ENCODE results near the gene RNF146. TPM values are rescaled to one million over a fixed set of nuclear protein-coding genes. Genes with fewer than 3 reads are reported as not detected.
A peak's percentile ranks its signal among the peaks of the same experiment; 100 is the strongest.

Gene RNF146
- total RNA-seq, 1 donor from 2014 or later = 20.5 TPM

GRCh38 chr6:127266892-127267645 lies 405 bp downstream of the RNF146 start:
- H3K4me1 Mint-ChIP-seq (ENCODE audit: low read depth) = peaks cover 45% of the 10 kb centered on the region
- no peaks in the 10 kb centered on the region for H3K9me3 Mint-ChIP-seq
- peaks cover 6% of the 10 kb centered on the region for H3K36me3 Mint-ChIP-seq (ENCODE audit: low read depth)
- H3K27ac Mint-ChIP-seq = peak overlapping the region; percentile 100
- H3K4me3 Mint-ChIP-seq = peak overlapping the region; percentile 100
- intact Hi-C loops (cut with micrococcal nuclease) = loop anchor here (1.0 to 10.0 kb wide), 10 partner anchors 23 to 1475 kb away; partner anchors contain the start of genes ECHDC1, NCOA7 and PTPRK
- H3K27me3 Mint-ChIP-seq (ENCODE audit: insufficient read depth) = peaks cover 8% of the 10 kb centered on the region
- peak; percentile 37 for DNase-seq (ENCODE audit: low spot score)

DNA sequence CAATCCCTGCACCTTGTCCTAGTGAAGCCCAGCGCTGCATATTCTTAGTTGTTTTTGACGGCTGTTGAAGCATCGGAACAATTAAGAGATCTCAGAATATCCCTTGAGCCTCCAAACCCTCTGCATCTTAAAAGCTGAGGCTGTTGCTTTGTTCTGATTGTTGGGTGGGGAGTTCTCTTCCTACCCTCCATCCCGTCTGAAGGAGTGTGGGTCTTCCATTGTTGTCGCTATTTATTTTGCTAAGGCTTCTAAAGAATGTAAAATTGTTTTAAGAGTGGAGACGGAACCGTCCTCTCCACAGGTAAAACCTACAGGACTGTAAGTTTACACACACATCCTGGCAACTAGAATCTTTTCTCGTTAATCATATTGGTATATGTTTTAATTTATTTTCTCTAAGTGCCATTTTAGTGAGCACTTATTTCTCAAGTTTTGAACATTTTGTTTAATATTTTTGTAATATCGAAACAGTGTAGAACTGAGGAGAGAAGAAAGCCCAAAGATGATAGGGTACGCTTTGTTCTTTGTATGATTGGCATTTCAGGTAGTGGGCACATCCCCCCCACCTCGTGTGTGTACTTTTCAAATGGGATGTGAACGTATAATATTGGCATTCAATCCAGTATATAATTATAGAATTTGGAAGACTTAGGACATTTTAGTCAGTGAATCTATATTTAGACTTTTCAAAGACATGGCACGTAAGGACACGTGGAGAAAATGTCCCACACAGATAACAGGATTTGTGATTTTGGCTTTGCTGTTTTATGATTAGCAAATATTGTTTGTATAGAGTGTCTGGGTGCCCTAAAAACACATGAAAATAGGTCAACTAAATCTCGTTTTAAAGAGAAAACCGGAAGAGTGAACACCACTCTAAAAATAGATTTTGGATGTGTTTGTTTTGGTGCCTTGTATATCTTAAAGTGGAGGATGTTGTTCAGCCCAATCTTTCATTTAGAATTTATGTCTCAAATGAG lies 1.3 kb downstream of the RNF146 start:
- peaks cover 6% of the 10 kb centered on the region for H3K27me3 Mint-ChIP-seq (ENCODE audit: insufficient read depth)
- peaks cover 6% of the 10 kb centered on the region for H3K36me3 Mint-ChIP-seq (ENCODE audit: low read depth)
- intact Hi-C loops (cut with micrococcal nuclease) = loop anchor here (5.0 to 10.0 kb wide), 4 partner anchors 146 to 1476 kb away; partner anchors contain the start of genes NCOA7 and PTPRK
- peak overlapping the region; percentile 100 for H3K27ac Mint-ChIP-seq
- no peaks in the 10 kb centered on the region for H3K9me3 Mint-ChIP-seq
- H3K4me3 Mint-ChIP-seq = peak overlapping the region; percentile 100
- DNase-seq (ENCODE audit: low spot score) = no peak
- H3K4me1 Mint-ChIP-seq (ENCODE audit: low read depth) = peaks cover 48% of the 10 kb centered on the region

DNA sequence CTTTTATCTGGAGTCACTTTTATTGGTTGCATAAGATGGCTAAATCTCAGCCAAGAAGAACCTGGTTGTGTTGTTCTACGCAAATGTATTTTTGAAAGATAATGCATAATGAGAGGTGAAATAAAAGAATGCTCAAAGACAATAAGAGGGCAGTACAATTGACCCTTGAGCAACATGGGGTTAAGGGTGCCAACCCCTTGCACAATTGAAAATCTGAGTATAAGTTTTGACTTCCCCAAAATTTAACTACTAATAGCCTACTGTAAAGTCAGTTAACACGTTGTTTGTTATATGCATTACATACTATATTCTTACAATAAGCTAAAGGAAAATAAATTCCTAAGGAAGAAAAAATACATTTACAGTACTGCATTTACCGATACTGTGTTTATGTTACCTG lies 5.9 kb downstream of the RNF146 start:
- peaks cover 4% of the 10 kb centered on the region for H3K36me3 Mint-ChIP-seq (ENCODE audit: low read depth)
- H3K27me3 Mint-ChIP-seq (ENCODE audit: insufficient read depth) = no peaks in the 10 kb centered on the region
- no peak for DNase-seq (ENCODE audit: low spot score)
- intact Hi-C loops (cut with micrococcal nuclease) = no loop called here
- no peak overlapping the region for H3K4me3 Mint-ChIP-seq
- H3K4me1 Mint-ChIP-seq (ENCODE audit: low read depth) = peaks cover 35% of the 10 kb centered on the region
- H3K27ac Mint-ChIP-seq = no peak overlapping the region
- no peaks in the 10 kb centered on the region for H3K9me3 Mint-ChIP-seq

DNA sequence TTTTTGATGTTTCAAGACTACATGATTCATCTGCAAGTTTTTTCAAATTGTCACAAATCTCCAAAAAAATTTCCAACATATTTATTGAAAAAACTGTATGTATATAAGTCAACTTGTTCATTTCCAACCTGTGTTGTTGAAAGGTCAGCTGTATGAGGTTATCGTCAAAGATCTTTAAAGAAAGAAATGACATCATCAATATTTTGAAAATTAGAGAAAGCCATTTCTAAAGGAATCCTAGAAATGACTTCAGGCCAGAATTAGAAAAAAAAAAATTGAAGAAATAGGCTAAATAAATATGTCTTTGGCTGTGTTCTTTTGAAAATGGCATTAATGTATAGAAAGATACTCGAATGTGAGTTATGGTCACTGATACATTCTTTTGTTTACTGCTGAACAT lies 6.8 kb downstream of the RNF146 start:
- intact Hi-C loops (cut with micrococcal nuclease) = no loop called here
- no peaks in the 10 kb centered on the region for H3K9me3 Mint-ChIP-seq
- H3K36me3 Mint-ChIP-seq (ENCODE audit: low read depth) = peaks cover 4% of the 10 kb centered on the region
- no peak overlapping the region for H3K27ac Mint-ChIP-seq
- no peak overlapping the region for H3K4me3 Mint-ChIP-seq
- no peak for DNase-seq (ENCODE audit: low spot score)
- H3K27me3 Mint-ChIP-seq (ENCODE audit: insufficient read depth) = no peaks in the 10 kb centered on the region
- H3K4me1 Mint-ChIP-seq (ENCODE audit: low read depth) = peaks cover 26% of the 10 kb centered on the region

- peaks cover 7% of the 10 kb centered on the region for H3K4me1 Mint-ChIP-seq (ENCODE audit: low read depth)
- no peaks in the 10 kb centered on the region for H3K9me3 Mint-ChIP-seq
- H3K36me3 Mint-ChIP-seq (ENCODE audit: low read depth) = peaks cover 5% of the 10 kb centered on the region
- intact Hi-C loops (cut with micrococcal nuclease) = no loop called here
- no peaks in the 10 kb centered on the region for H3K27me3 Mint-ChIP-seq (ENCODE audit: insufficient read depth)
- H3K4me3 Mint-ChIP-seq = no peak overlapping the region
- DNase-seq (ENCODE audit: low spot score) = no peak
- H3K27ac Mint-ChIP-seq = no peak overlapping the region
Observed at GRCh38 chr6:127276331-127276730, 9.7 kb downstream of the RNF146 start.

GRCh38 chr6:127277878-127278843 lies 11.5 kb downstream of the RNF146 start:
- Mint-ChIP-seq H3K9me3 (no peaks in the 10 kb centered on the region), H3K27me3 (ENCODE audit: insufficient read depth) (no peaks in the 10 kb centered on the region), H3K4me3 (no peak overlapping the region), H3K4me1 (ENCODE audit: low read depth) (no peaks in the 10 kb centered on the region), H3K36me3 (ENCODE audit: low read depth) (peaks cover 18% of the 10 kb centered on the region), H3K27ac (no peak overlapping the region)
- no peak for DNase-seq (ENCODE audit: low spot score)
- intact Hi-C loops (cut with micrococcal nuclease) = no loop called here

- Mint-ChIP-seq H3K36me3 (ENCODE audit: low read depth) (peaks cover 26% of the 10 kb centered on the region), H3K9me3 (no peaks in the 10 kb centered on the region), H3K27me3 (ENCODE audit: insufficient read depth) (no peaks in the 10 kb centered on the region), H3K27ac (no peak overlapping the region), H3K4me3 (no peak overlapping the region), H3K4me1 (ENCODE audit: low read depth) (no peaks in the 10 kb centered on the region)
- DNase-seq (ENCODE audit: low spot score) = no peak
- intact Hi-C loops (cut with micrococcal nuclease) = no loop called here
Observed at GRCh38 chr6:127279815-127280214, 13.2 kb downstream of the RNF146 start.

DNA sequence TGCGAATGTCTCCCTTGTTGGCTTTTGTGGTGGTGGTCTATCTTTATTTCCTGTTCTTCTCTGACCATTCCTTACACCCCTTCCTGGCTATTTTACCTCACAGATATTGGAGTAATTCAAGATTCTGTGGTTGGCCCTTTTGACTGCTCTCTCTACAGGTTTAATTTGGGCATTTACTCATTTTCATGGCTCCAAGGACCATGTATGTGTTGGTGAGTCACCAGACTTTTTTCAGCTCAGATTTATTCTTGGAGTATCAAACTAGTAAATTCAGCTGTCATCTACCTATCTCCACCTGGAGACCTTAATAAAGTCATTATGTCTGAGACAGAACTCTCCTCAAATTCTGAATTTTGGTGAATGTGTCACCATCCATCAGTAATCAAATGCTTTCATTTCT lies 15.5 kb downstream of the RNF146 start:
- Mint-ChIP-seq H3K27me3 (ENCODE audit: insufficient read depth) (no peaks in the 10 kb centered on the region), H3K27ac (no peak overlapping the region), H3K36me3 (ENCODE audit: low read depth) (peaks cover 40% of the 10 kb centered on the region), H3K9me3 (no peaks in the 10 kb centered on the region), H3K4me3 (no peak overlapping the region), H3K4me1 (ENCODE audit: low read depth) (no peaks in the 10 kb centered on the region)
- no peak for DNase-seq (ENCODE audit: low spot score)
- intact Hi-C loops (cut with micrococcal nuclease) = no loop called here

- Mint-ChIP-seq H3K27ac (peak overlapping the region; percentile 67), H3K4me1 (ENCODE audit: low read depth) (peaks cover 32% of the 10 kb centered on the region), H3K27me3 (ENCODE audit: insufficient read depth) (no peaks in the 10 kb centered on the region), H3K4me3 (no peak overlapping the region), H3K9me3 (no peaks in the 10 kb centered on the region), H3K36me3 (ENCODE audit: low read depth) (peaks cover 43% of the 10 kb centered on the region)
- DNase-seq (ENCODE audit: low spot score) = no peak
- intact Hi-C loops (cut with micrococcal nuclease) = no loop called here
Observed at GRCh38 chr6:127288705-127289104, 22.0 kb downstream of the RNF146 start.

- Mint-ChIP-seq H3K27me3 (ENCODE audit: insufficient read depth) (no peaks in the 10 kb centered on the region), H3K4me3 (no peak overlapping the region), H3K36me3 (ENCODE audit: low read depth) (peaks cover 41% of the 10 kb centered on the region), H3K9me3 (no peaks in the 10 kb centered on the region), H3K4me1 (ENCODE audit: low read depth) (peaks cover 32% of the 10 kb centered on the region), H3K27ac (peak overlapping the region; percentile 77)
- intact Hi-C loops (cut with micrococcal nuclease) = loop anchor here (1.0 to 10.0 kb wide), 4 partner anchors 24 to 1485 kb away; partner anchors contain the start of gene RNF146
- DNase-seq (ENCODE audit: low spot score) = no peak
Observed at GRCh38 chr6:127289934-127290333, 23.3 kb downstream of the RNF146 start.

- Mint-ChIP-seq H3K36me3 (ENCODE audit: low read depth) (peaks cover 39% of the 10 kb centered on the region), H3K27ac (peak overlapping the region; percentile 77), H3K9me3 (no peaks in the 10 kb centered on the region), H3K4me1 (ENCODE audit: low read depth) (peaks cover 32% of the 10 kb centered on the region), H3K4me3 (peak overlapping the region; percentile 13), H3K27me3 (ENCODE audit: insufficient read depth) (no peaks in the 10 kb centered on the region)
- DNase-seq (ENCODE audit: low spot score) = no peak
- intact Hi-C loops (cut with micrococcal nuclease) = loop anchor here (1.0 to 10.0 kb wide), 8 partner anchors 24 to 1486 kb away; partner anchors contain the start of genes ECHDC1 and RNF146
Observed at GRCh38 chr6:127290391-127291265, 24.0 kb downstream of the RNF146 start.

Data from activated T-helper 1 cell treated with anti-CD3 and anti-CD28 coated beads, Interleukin-12 subunit alpha, Interleukin-12 subunit beta, Interleukin-2, Interleukin-4 antibody, amounts not matched to agents 30 ng/mL and 10 ng/mL and 1 ng/mL, durations not matched to agents 14 hours and 24 hours and 36 hours (primary cell).